Measurements from ENCODE around the gene PLXDC2. TPM values are rescaled to one million over a fixed set of nuclear protein-coding genes. Genes with fewer than 3 reads are reported as not detected.
A peak's percentile ranks its signal among the peaks of the same experiment; 100 is the strongest.

Gene PLXDC2
- total RNA-seq, 1 donor from 2014 or later = 0.59 TPM

- no peak for DNase-seq (ENCODE audit: low read depth, low spot score)
Measured at GRCh38 chr10:19911886-19912285, 95.7 kb downstream of the PLXDC2 start.

GRCh38 chr10:19913987-19914386 lies 97.8 kb downstream of the PLXDC2 start:
- DNase-seq (ENCODE audit: low read depth, low spot score) = no peak

GRCh38 chr10:19915125-19915524 lies 98.9 kb downstream of the PLXDC2 start:
- DNase-seq (ENCODE audit: low read depth, low spot score) = no peak

- DNase-seq (ENCODE audit: low read depth, low spot score) = no peak
Measured at GRCh38 chr10:19915816-19916215, 99.6 kb downstream of the PLXDC2 start.

- DNase-seq (ENCODE audit: low read depth, low spot score) = no peak
Measured at GRCh38 chr10:19917751-19918478, 101.7 kb downstream of the PLXDC2 start.

GRCh38 chr10:19918794-19919193 lies 102.6 kb downstream of the PLXDC2 start:
- no peak for DNase-seq (ENCODE audit: low read depth, low spot score)

GRCh38 chr10:19919671-19920070 lies 103.4 kb downstream of the PLXDC2 start:
- DNase-seq (ENCODE audit: low read depth, low spot score) = no peak

- DNase-seq (ENCODE audit: low read depth, low spot score) = no peak
Measured at GRCh38 chr10:19920075-19920726, 104.0 kb downstream of the PLXDC2 start.

- DNase-seq (ENCODE audit: low read depth, low spot score) = no peak
Measured at GRCh38 chr10:19921300-19922140, 105.3 kb downstream of the PLXDC2 start.

GRCh38 chr10:19922236-19922963 lies 106.2 kb downstream of the PLXDC2 start:
- no peak for DNase-seq (ENCODE audit: low read depth, low spot score)

- no peak for DNase-seq (ENCODE audit: low read depth, low spot score)
Measured at GRCh38 chr10:19925064-19925463, 108.8 kb downstream of the PLXDC2 start.

GRCh38 chr10:19928936-19929335 lies 112.7 kb downstream of the PLXDC2 start:
- no peak for DNase-seq (ENCODE audit: low read depth, low spot score)

GRCh38 chr10:19929506-19930140 lies 113.4 kb downstream of the PLXDC2 start:
- no peak for DNase-seq (ENCODE audit: low read depth, low spot score)

- DNase-seq (ENCODE audit: low read depth, low spot score) = peak; percentile 11
Measured at GRCh38 chr10:19930936-19931893, 115.0 kb downstream of the PLXDC2 start.

- DNase-seq (ENCODE audit: low read depth, low spot score) = peak; percentile 20
Measured at GRCh38 chr10:19931894-19932590, 115.8 kb downstream of the PLXDC2 start.

GRCh38 chr10:19932806-19933371 lies 116.7 kb downstream of the PLXDC2 start:
- DNase-seq (ENCODE audit: low read depth, low spot score) = no peak

GRCh38 chr10:19933772-19934171 lies 117.5 kb downstream of the PLXDC2 start:
- DNase-seq (ENCODE audit: low read depth, low spot score) = no peak

- DNase-seq (ENCODE audit: low read depth, low spot score) = no peak
Measured at GRCh38 chr10:19935176-19935575, 118.9 kb downstream of the PLXDC2 start.

- no peak for DNase-seq (ENCODE audit: low read depth, low spot score)
Measured at GRCh38 chr10:19936289-19936688, 120.1 kb downstream of the PLXDC2 start.

Measured in pulmonary artery endothelial cell (primary cell).